Kidney (tissue), 11 donors: ENCODE results near the gene ITGB1BP2. TPM values are rescaled to one million over a fixed set of nuclear protein-coding genes. Genes with fewer than 3 reads are reported as not detected.
"Not testable (repeated sequence)": the region's sequence is repeated elsewhere in the genome, so short reads cannot be mapped to it uniquely, and the experiment has no call there.

Experiments used
- DNase-seq, 5 donors: peaks; one replicate each; pipeline ENCODE4 v3.0.0-alpha.2; 2013 to 2020
- FAIRE-seq: peaks from 2 replicates; lab custom pipeline; 2012; peaks lifted over from hg19 to GRCh38; lab: Jason Lieb, UNC
- H3K27ac ChIP-seq, 2 donors: one replicate each; pipeline ENCODE4 v1.7.0; 2013; ENCODE audit warnings: low read depth in 2 of 2, low read length in 2 of 2, inconsistent platforms in 1 of 2
- H3K27me3 ChIP-seq: one replicate; pipeline ENCODE4 v1.7.1; 2013; ENCODE audit warnings: low read length, inconsistent platforms; ENCODE audit not compliant: control insufficient read depth, insufficient read depth
- H3K36me3 ChIP-seq, 3 donors: one replicate each; pipeline versions ENCODE4 v1.7.0 to v1.7.1; 2013; ENCODE audit warnings: low read length in 3 of 3, control low read depth in 1 of 3, inconsistent platforms in 1 of 3; ENCODE audit not compliant: insufficient read depth in 3 of 3, control insufficient read depth in 2 of 3
- H3K4me1 ChIP-seq, 3 donors: one replicate each; pipeline versions ENCODE4 v1.7.0 to v1.7.1; 2013; ENCODE audit warnings: low read length in 3 of 3, inconsistent platforms in 1 of 3, low read depth in 1 of 3; ENCODE audit not compliant: control insufficient read depth in 2 of 3, insufficient read depth in 2 of 3
- H3K4me3 ChIP-seq, 3 donors: one replicate each; pipeline versions ENCODE4 v1.7.0 to v1.8.1; 2013; ENCODE audit warnings: low read length in 3 of 3, control low read depth in 1 of 3, inconsistent platforms in 1 of 3
- H3K9ac ChIP-seq, 3 donors: one replicate each; pipeline versions ENCODE4 v1.7.0 to v1.7.1; 2013; ENCODE audit warnings: low read length in 3 of 3, control low read depth in 1 of 3, inconsistent platforms in 1 of 3
- H3K9me3 ChIP-seq, 3 donors: one replicate each; pipeline versions ENCODE4 v1.7.0 to v1.7.1; 2013; ENCODE audit warnings: low read length in 3 of 3, control low read depth in 1 of 3, inconsistent platforms in 1 of 3; ENCODE audit not compliant: control insufficient read depth in 2 of 3, insufficient read depth in 1 of 3
- intact Hi-C: fragments of 100-400 bp; cut with DNase I; formaldehyde crosslinking; loops from one replicate; pipeline ENCODE4 v1.11.1; 2022
- polyA plus RNA-seq: library from polyadenylated mRNA; stranded (reverse); fragments of 350-450 nt; fragmentation: Illumina TruSeq; extraction: RNeasy Lipid Tissue Mini Kit (QIAGEN cat#74804); gene quantifications from one replicate; pipeline ENCODE4 v1.2.3, GENCODE V29; 2014; ENCODE audit warnings: low read depth, low replicate concordance; ENCODE audit not compliant: insufficient read depth
- total RNA-seq: library from RNA; stranded (reverse); fragmentation: NEBNext Ultra II Directional; extraction: Animal tissue kit (Norgen Biotek cat#: 25700); gene quantifications from one replicate; pipeline ENCODE4 v1.2.1, GENCODE V29; 2021
- donor health status: control.
- donor health status: control.
- donor health status: DM: yes; HTN: yes; CAD: no.
- donor health status: Normal renal cell carcinoma (clear cell type).

ITGB1BP2 gene
- total and polyA plus RNA-seq, 2 donors from 2014 or later, result 1.8 TPM

DNA sequence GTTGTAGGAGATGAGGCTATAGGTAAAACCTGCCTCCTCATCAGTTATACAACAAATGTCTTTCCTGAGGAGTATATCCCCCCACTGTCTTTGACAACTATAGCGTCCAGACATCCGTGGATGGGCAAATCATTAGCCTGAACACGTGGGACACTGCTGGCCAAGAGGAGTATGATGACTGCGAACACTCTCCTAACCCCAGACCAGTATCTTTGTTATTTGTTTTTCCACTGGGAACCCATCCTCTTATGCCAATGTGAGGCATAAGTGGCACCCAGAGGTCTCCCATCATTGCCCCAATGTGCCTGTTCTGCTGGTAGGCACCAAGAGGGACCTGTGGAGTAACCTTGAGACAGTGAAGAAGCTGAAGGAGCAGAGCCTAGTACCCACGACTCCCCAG lies 50.9 kb downstream of the ITGB1BP2 start:
- intact Hi-C loops, H3K9me3 ChIP-seq, H3K27ac ChIP-seq, H3K9ac ChIP-seq, DNase-seq, H3K4me1 ChIP-seq, H3K27me3 ChIP-seq, H3K36me3 ChIP-seq, H3K4me3 ChIP-seq, FAIRE-seq: not testable (repeated sequence)

Other genes starting within 250 kb of the ITGB1BP2 start
- gene SNX12, start 233.4 kb upstream of the ITGB1BP2 start, total RNA-seq, result 70.1 TPM
- gene SNX12, start 233.4 kb upstream of the ITGB1BP2 start, polyA plus RNA-seq, result 48.9 TPM
- gene FOXO4, start 205.9 kb upstream of the ITGB1BP2 start, total RNA-seq, result 18.6 TPM
- 13.1 TPM for gene FOXO4, start 205.9 kb upstream of the ITGB1BP2 start, polyA plus RNA-seq
- gene CXorf65, start 195.0 kb upstream of the ITGB1BP2 start, total RNA-seq, result 3.0 TPM
- not detected for gene CXorf65, start 195.0 kb upstream of the ITGB1BP2 start, polyA plus RNA-seq
- 15.0 TPM for gene IL2RG, start 190.2 kb upstream of the ITGB1BP2 start, total RNA-seq
- gene IL2RG, start 190.2 kb upstream of the ITGB1BP2 start, polyA plus RNA-seq, result 3.1 TPM
- gene MED12, start 183.2 kb upstream of the ITGB1BP2 start, total RNA-seq, result 42.7 TPM
- gene MED12, start 183.2 kb upstream of the ITGB1BP2 start, polyA plus RNA-seq, result 5.2 TPM
- gene NLGN3, start 156.9 kb upstream of the ITGB1BP2 start, total RNA-seq, result 0.82 TPM
- 0.97 TPM for gene NLGN3, start 156.9 kb upstream of the ITGB1BP2 start, polyA plus RNA-seq
- gene GJB1, start 78.5 kb upstream of the ITGB1BP2 start, total RNA-seq, result 22.4 TPM
- gene GJB1, start 78.5 kb upstream of the ITGB1BP2 start, polyA plus RNA-seq, result 59.0 TPM
- 26.7 TPM for gene ZMYM3, start 47.6 kb upstream of the ITGB1BP2 start, total RNA-seq
- 9.7 TPM for gene ZMYM3, start 47.6 kb upstream of the ITGB1BP2 start, polyA plus RNA-seq
- 225 TPM for gene NONO, start 18.1 kb upstream of the ITGB1BP2 start, total RNA-seq
- 126 TPM for gene NONO, start 18.1 kb upstream of the ITGB1BP2 start, polyA plus RNA-seq
- gene TAF1, start 64.6 kb downstream of the ITGB1BP2 start, total RNA-seq, result 45.0 TPM
- 4.0 TPM for gene TAF1, start 64.6 kb downstream of the ITGB1BP2 start, polyA plus RNA-seq
- 147 TPM for gene OGT, start 231.4 kb downstream of the ITGB1BP2 start, total RNA-seq
- gene OGT, start 231.4 kb downstream of the ITGB1BP2 start, polyA plus RNA-seq, result 32.2 TPM